Gastroesophageal sphincter (tissue), 4 donors: Measurements from ENCODE around the gene THAP11. TPM values are rescaled to one million over a fixed set of nuclear protein-coding genes. Genes with fewer than 3 reads are reported as not detected.

Experiments used
- ATAC-seq: fragments of 150-250 bp; one replicate; pipeline ENCODE4 v1.9.1; 2016; ENCODE audit warnings: mild to moderate bottlenecking, moderate library complexity
- H3K27ac ChIP-seq, 4 donors: fragments of 200-600 bp; sonication (generic) in 3 of 4; 1 replicate in 3 of 4; 2 replicates in 1 of 4; pipeline ENCODE4 v1.5.1; 2016 to 2019
- H3K27me3 ChIP-seq: fragments of 200-600 bp; sonication (generic); one replicate; pipeline ENCODE4 v1.5.1; 2019
- H3K36me3 ChIP-seq, 2 donors: fragments of 200-600 bp; sonication (generic); one replicate each; pipeline ENCODE4 v1.5.1; 2019; ENCODE audit warnings: control low read depth in 1 of 2
- H3K4me1 ChIP-seq, 3 donors: fragments of 200-600 bp; sonication (generic); 1 replicate in 2 of 3; 2 replicates in 1 of 3; pipeline ENCODE4 v1.5.1; 2016 to 2019; ENCODE audit warnings: control low read depth in 2 of 3
- H3K4me3 ChIP-seq, 2 donors: fragments of 200-600 bp; sonication (generic); one replicate each; pipeline ENCODE4 v1.5.1; 2019; ENCODE audit warnings: mild to moderate bottlenecking in 1 of 2, moderate library complexity in 1 of 2
- H3K9me3 ChIP-seq, 3 donors: fragments of 200-600 bp; sonication (generic); one replicate each; pipeline ENCODE4 v1.5.1; 2017 to 2019; ENCODE audit warnings: control low read depth in 2 of 3
- EP300 ChIP-seq: sonication (generic); formaldehyde crosslinking; IDR thresholded peaks from one replicate; pipeline ENCODE4 v1.6.1; 2017; ENCODE audit warnings: antibody characterized with exemption, mild to moderate bottlenecking
- POLR2A ChIP-seq, 2 donors: fragments of 450-650 bp; IDR thresholded peaks; one replicate each; pipeline ENCODE4 v1.6.1; 2017; ENCODE audit warnings: antibody characterized with exemption in 2 of 2, mild to moderate bottlenecking in 2 of 2, moderate library complexity in 1 of 2
- POLR2AphosphoS5 ChIP-seq: sonication (generic); formaldehyde crosslinking; IDR thresholded peaks from one replicate; pipeline ENCODE4 v1.6.1; 2017; ENCODE audit warnings: antibody characterized with exemption
- WGBS, 2 donors: methylation state at CpG; one replicate each; pipeline ENCODE4 v1.1.5; 2018; ENCODE audit warnings: low coverage in 1 of 2; 5-methylcytosine and 5-hydroxymethylcytosine counted together
- total RNA-seq, 4 donors: library from RNA; depleted of rRNA; stranded (reverse); fragments of >200 nt; gene quantifications; one replicate each; pipeline ENCODE4 v1.1.0, GENCODE V29; 2016
- TF ChIP-seq, protein P1 (sequence below), 4 experiments: fragments of 200-600 bp in 2 of 4; fragments of 450-650 bp in 2 of 4; sonication (generic) in 1 of 4; IDR thresholded peaks; one replicate each; pipeline ENCODE4 v1.5.1; 2017 to 2019; ENCODE audit warnings: antibody characterized with exemption in 4 of 4, mild to moderate bottlenecking in 2 of 4, moderate library complexity in 2 of 4

THAP11 gene
- 10 to 100 TPM; 52.6 to 78.0 (median 76.0) TPM for total RNA-seq

GRCh38 chr16:67841816-67842508, at the start of gene THAP11:
TSS of gene THAP11 (plus strand) at chr16:67842320. CDS start at chr16:67842555, 235 bp downstream.
- Histone ChIP-seq H3K36me3 (no peaks in the 10 kb centered on the region), H3K27me3 (no peaks in the 10 kb centered on the region), H3K9me3 (no peaks in the 10 kb centered on the region), H3K27ac (peak within 1 kb of the TSS; percentile 97 to 100 (median 100)), H3K4me3 (peak within 1 kb of the TSS; percentile 81 to 84), H3K4me1 (peaks cover 6 to 46% (median 28%) of the 10 kb centered on the region in 3 donors)
- TF ChIP-seq POLR2AphosphoS5 (peak; percentile 42), POLR2A (IDR thresholded peaks at IDR 0.05) (peak; percentile 75 to 76), EP300 (no peak)
- TF ChIP-seq, protein P1, sequence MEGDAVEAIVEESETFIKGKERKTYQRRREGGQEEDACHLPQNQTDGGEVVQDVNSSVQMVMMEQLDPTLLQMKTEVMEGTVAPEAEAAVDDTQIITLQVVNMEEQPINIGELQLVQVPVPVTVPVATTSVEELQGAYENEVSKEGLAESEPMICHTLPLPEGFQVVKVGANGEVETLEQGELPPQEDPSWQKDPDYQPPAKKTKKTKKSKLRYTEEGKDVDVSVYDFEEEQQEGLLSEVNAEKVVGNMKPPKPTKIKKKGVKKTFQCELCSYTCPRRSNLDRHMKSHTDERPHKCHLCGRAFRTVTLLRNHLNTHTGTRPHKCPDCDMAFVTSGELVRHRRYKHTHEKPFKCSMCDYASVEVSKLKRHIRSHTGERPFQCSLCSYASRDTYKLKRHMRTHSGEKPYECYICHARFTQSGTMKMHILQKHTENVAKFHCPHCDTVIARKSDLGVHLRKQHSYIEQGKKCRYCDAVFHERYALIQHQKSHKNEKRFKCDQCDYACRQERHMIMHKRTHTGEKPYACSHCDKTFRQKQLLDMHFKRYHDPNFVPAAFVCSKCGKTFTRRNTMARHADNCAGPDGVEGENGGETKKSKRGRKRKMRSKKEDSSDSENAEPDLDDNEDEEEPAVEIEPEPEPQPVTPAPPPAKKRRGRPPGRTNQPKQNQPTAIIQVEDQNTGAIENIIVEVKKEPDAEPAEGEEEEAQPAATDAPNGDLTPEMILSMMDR (IDR thresholded peaks at IDR 0.05), result peak in 3 of 4 experiments; percentile 91 to 96 (median 94)
- no CpG with 5 or more reads among the region's 83 CpGs for WGBS, 2 donors
- peak; percentile 81 for ATAC-seq

- 100% methylated on average over 1 to 2 of the region's 5 CpGs for WGBS, 2 donors
- peaks cover 0 to 16% (median 3%) of the 10 kb centered on the region in 3 donors for H3K4me1 ChIP-seq
- peaks cover 0 to 31% of the 10 kb centered on the region in 2 donors for H3K36me3 ChIP-seq
- ATAC-seq, result no peak
- H3K27me3 ChIP-seq, result no peaks in the 10 kb centered on the region
- no peak overlapping the region for H3K27ac ChIP-seq
- H3K4me3 ChIP-seq, result no peak overlapping the region
- H3K9me3 ChIP-seq, result no peaks in the 10 kb centered on the region
- no peak for TF ChIP-seq POLR2AphosphoS5
- TF ChIP-seq EP300, result no peak
- TF ChIP-seq, protein P1 (IDR thresholded peaks at IDR 0.05), result no peak
- TF ChIP-seq POLR2A (IDR thresholded peaks at IDR 0.05), result no peak
These were observed 45.9 kb upstream of the THAP11 start for GRCh38 chr16:67796099-67796718.

- no peak for TF ChIP-seq POLR2A (IDR thresholded peaks at IDR 0.05)
- TF ChIP-seq, protein P1 (IDR thresholded peaks at IDR 0.05), result no peak
- Histone ChIP-seq H3K36me3 (peaks cover 0 to 58% of the 10 kb centered on the region in 2 donors), H3K27me3 (no peaks in the 10 kb centered on the region), H3K4me3 (no peak overlapping the region), H3K4me1 (peaks cover 0 to 46% (median 11%) of the 10 kb centered on the region in 3 donors), H3K27ac (no peak overlapping the region), H3K9me3 (no peaks in the 10 kb centered on the region)
- peak; percentile 31 for ATAC-seq
- 98% methylated on average over 5 of the region's 7 CpGs; no CpG with 5 or more reads in 1 of the 2 donors for WGBS, 2 donors
These were observed 41.7 kb upstream of the THAP11 start for GRCh38 chr16:67800338-67800926.

DNA sequence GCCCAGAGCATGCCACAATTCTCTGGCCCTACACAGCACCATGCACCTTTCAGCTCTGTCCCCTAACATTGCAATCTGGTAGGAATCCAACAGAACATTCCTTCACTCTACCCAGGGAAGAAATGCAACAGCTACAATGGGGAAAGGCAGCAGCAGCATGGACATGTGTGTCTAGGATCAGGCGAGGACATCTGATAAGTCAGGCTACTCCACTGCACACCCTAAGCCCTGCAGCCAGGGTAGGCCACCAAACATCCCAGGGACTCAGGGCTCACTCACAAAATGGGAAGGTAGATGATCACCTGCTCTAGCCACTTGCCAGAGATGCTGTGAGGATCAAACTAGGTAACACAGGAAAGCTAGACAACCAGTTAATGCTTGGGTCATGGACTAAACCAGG, 40.9 kb upstream of the THAP11 start:
- Histone ChIP-seq H3K27me3 (no peaks in the 10 kb centered on the region), H3K4me1 (peaks cover 0 to 52% (median 14%) of the 10 kb centered on the region in 3 donors), H3K36me3 (peaks cover 0 to 58% of the 10 kb centered on the region in 2 donors), H3K4me3 (no peak overlapping the region), H3K9me3 (no peaks in the 10 kb centered on the region), H3K27ac (no peak overlapping the region)
- TF ChIP-seq EP300, result no peak
- no peak for TF ChIP-seq POLR2AphosphoS5
- TF ChIP-seq, protein P1 (IDR thresholded peaks at IDR 0.05), result no peak
- TF ChIP-seq POLR2A (IDR thresholded peaks at IDR 0.05), result no peak
- WGBS, 2 donors, result 100% methylated on average over 1 of the region's 1 CpG; no CpG with 5 or more reads in 1 of the 2 donors
- no peak for ATAC-seq
